Superior temporal gyrus (tissue), 1 donor: ENCODE measurements around the gene RAB5B.
"Not testable (repeated sequence)": the region's sequence is repeated elsewhere in the genome, so short reads cannot be mapped to it uniquely, and the experiment has no call there.

Source experiments
- DNase-seq: peaks from one replicate; pipeline ENCODE4 v3.0.0-alpha.2; 2016; ENCODE audit errors: extremely low spot score

Gene RAB5B

GRCh38 chr12:55982319-55982936 lies 8.6 kb downstream of the RAB5B start:
- no peak for DNase-seq

GRCh38 chr12:55983232-55983842 lies 9.5 kb downstream of the RAB5B start:
- DNase-seq, result no peak

- no peak for DNase-seq
Measured at GRCh38 chr12:55984861-55985260, 11.0 kb downstream of the RAB5B start.

- no peak for DNase-seq
Measured at GRCh38 chr12:55985341-55985740, 11.5 kb downstream of the RAB5B start.

- DNase-seq, result not testable (repeated sequence)
Measured at GRCh38 chr12:55985976-55986375, 12.1 kb downstream of the RAB5B start.

- DNase-seq, result no peak
Measured at GRCh38 chr12:55991110-55991509, 17.2 kb downstream of the RAB5B start.

GRCh38 chr12:55993230-55993853 lies 19.5 kb downstream of the RAB5B start:
- no peak for DNase-seq

GRCh38 chr12:55995366-55995765 lies 21.5 kb downstream of the RAB5B start:
- no peak for DNase-seq

- peak; percentile 89 for DNase-seq
Measured at GRCh38 chr12:55996201-55996714, 22.4 kb downstream of the RAB5B start.

GRCh38 chr12:55996715-55997534 lies 23.0 kb downstream of the RAB5B start, which contains the start of gene SUOX:
SUOX (plus strand) TSS chr12:55997276; CDS start chr12:56002222, 4,946 bp downstream.
- DNase-seq, result peak; percentile 98

- DNase-seq, result no peak
Measured at GRCh38 chr12:55997535-55997859, 23.6 kb downstream of the RAB5B start.

- not testable (repeated sequence) for DNase-seq
Measured at GRCh38 chr12:55999522-55999921, 25.6 kb downstream of the RAB5B start.

GRCh38 chr12:55999999-56000540 lies 26.2 kb downstream of the RAB5B start:
- not testable (repeated sequence) for DNase-seq

- DNase-seq, result no peak
Measured at GRCh38 chr12:56001487-56002100, 27.7 kb downstream of the RAB5B start.

GRCh38 chr12:56003376-56003775 lies 29.5 kb downstream of the RAB5B start:
- DNase-seq, result not testable (repeated sequence)

GRCh38 chr12:56004211-56004610 lies 30.3 kb downstream of the RAB5B start:
- DNase-seq, result no peak

- peak; percentile 34 for DNase-seq
Measured at GRCh38 chr12:56007564-56008559, 34.0 kb downstream of the RAB5B start.

- DNase-seq, result no peak
Measured at GRCh38 chr12:56010111-56010570, 36.3 kb downstream of the RAB5B start.

- DNase-seq, result no peak
Measured at GRCh38 chr12:56011509-56012090, 37.7 kb downstream of the RAB5B start.

- DNase-seq, result peak; percentile 21
Measured at GRCh38 chr12:56013482-56013881, 39.6 kb downstream of the RAB5B start.
